Endothelial cell of umbilical vein (primary cell): ENCODE results near the gene NBEAL1. TPM values are rescaled to one million over a fixed set of nuclear protein-coding genes. Genes with fewer than 3 reads are reported as not detected.

Experiments used
- BruUV-seq: library from RNA; stranded (reverse); fragments of 400-500 nt; replicated peaks from 2 replicates; lab custom pipeline; 2021; lab: Mats Ljungman, UMichigan
- CTCF ChIA-PET: fragments of 300-600, 350-600 bp; sonication (Branson Sonifier 250); formaldehyde crosslinking; loops from one replicate; lab custom pipeline; 2021; ENCODE audit warnings: antibody characterized with exemption, inconsistent platforms; lab: Charles Lee
- POLR2A ChIA-PET: fragments of 300-600, 350-600 bp; sonication (Branson Sonifier 250); formaldehyde crosslinking; loops from one replicate; lab custom pipeline; 2021; ENCODE audit warnings: antibody characterized with exemption, inconsistent platforms; lab: Charles Lee
- DNase-seq: peaks from one replicate; pipeline ENCODE4 v3.0.0-alpha.2; 2011; ENCODE audit warnings: low read depth, low spot score
- FAIRE-seq: peaks from 2 replicates; lab custom pipeline; 2011; peaks lifted over from hg19 to GRCh38; lab: Jason Lieb, UNC
- H2AFZ ChIP-seq: 2 replicates; pipeline ENCODE4 v1.6.0; 2012; ENCODE audit warnings: low read depth, low read length, control low read depth, inconsistent platforms
- H3K27ac ChIP-seq: 2 replicates; pipeline ENCODE4 v1.5.1; 2011; ENCODE audit warnings: low read depth, mild to moderate bottlenecking, control low read depth, low read length, moderate library complexity; ENCODE audit not compliant: insufficient read depth
- H3K27me3 ChIP-seq, 2 experiments: 2 replicates each; pipeline versions ENCODE4 v1.6.0 to v1.6.1; 2011; ENCODE audit warnings: low read length in 2 of 2, mixed read lengths in 1 of 2; ENCODE audit not compliant: control insufficient read depth in 2 of 2, insufficient read depth in 2 of 2
- H3K36me3 ChIP-seq, 2 experiments: 2 replicates in 1 of 2; 3 replicates in 1 of 2; pipeline ENCODE4 v1.5.1; 2011; ENCODE audit warnings: low read length in 2 of 2, mild to moderate bottlenecking in 1 of 2, moderate library complexity in 1 of 2; ENCODE audit not compliant: control insufficient read depth in 2 of 2, insufficient read depth in 2 of 2; ENCODE audit errors: extremely low read depth in 1 of 2
- H3K4me1 ChIP-seq: 3 replicates; pipeline ENCODE4 v1.5.1; 2011; ENCODE audit warnings: mild to moderate bottlenecking, low read length; ENCODE audit not compliant: control insufficient read depth, insufficient read depth; ENCODE audit errors: extremely low read depth
- H3K4me2 ChIP-seq: 2 replicates; pipeline ENCODE4 v1.6.1; 2011; ENCODE audit warnings: low read length, control low read depth, mixed read lengths; ENCODE audit not compliant: insufficient read depth
- H3K4me3 ChIP-seq, 3 experiments: fragments of 200-600 bp in 1 of 3; sonication (generic), shearing (Covaris generic) in 1 of 3; replicated peaks in 1 of 3; 2 replicates each; pipeline ENCODE4 v1.5.1; 2011 to 2016; ENCODE audit warnings: control low read depth in 3 of 3, low read length in 3 of 3, mild to moderate bottlenecking in 2 of 3, inconsistent platforms in 1 of 3, low read depth in 1 of 3, moderate library complexity in 1 of 3; ENCODE audit not compliant: insufficient read depth in 1 of 3
- H3K79me2 ChIP-seq: 2 replicates; pipeline ENCODE4 v1.6.0; 2012; ENCODE audit warnings: low read length, inconsistent platforms; ENCODE audit not compliant: control insufficient read depth, insufficient read depth
- H3K9ac ChIP-seq: replicated peaks from 2 replicates; pipeline ENCODE3; 2011; ENCODE audit warnings: low read length, control low read depth; ENCODE audit not compliant: insufficient read depth; ENCODE audit errors: extremely low read depth
- H3K9me1 ChIP-seq: replicated peaks from 3 replicates; pipeline ENCODE4 v1.6.0; 2011; ENCODE audit warnings: mild to moderate bottlenecking, low read length; ENCODE audit not compliant: control insufficient read depth, insufficient read depth; ENCODE audit errors: extremely low read depth
- H3K9me3 ChIP-seq: replicated peaks from 2 replicates; pipeline ENCODE4 v1.5.1; 2012; ENCODE audit warnings: low read length, inconsistent platforms; ENCODE audit not compliant: control insufficient read depth, insufficient read depth
- H4K20me1 ChIP-seq: replicated peaks from 2 replicates; pipeline ENCODE3; 2011; ENCODE audit warnings: mild to moderate bottlenecking, low read length; ENCODE audit not compliant: control insufficient read depth, insufficient read depth; ENCODE audit errors: extremely low read depth
- EZH2 ChIP-seq: IDR thresholded peaks from 2 replicates; pipeline ENCODE4 v1.6.1; 2012; ENCODE audit warnings: borderline replicate concordance, low read depth, mild to moderate bottlenecking, moderate library complexity, low read length, inconsistent platforms; ENCODE audit not compliant: severe bottlenecking
- FOS ChIP-seq: IDR thresholded peaks from 2 replicates; pipeline ENCODE4 v1.6.1; 2011; ENCODE audit warnings: mild to moderate bottlenecking, low read length, moderate library complexity, borderline replicate concordance; ENCODE audit not compliant: insufficient read depth
- JUN ChIP-seq: IDR thresholded peaks from 2 replicates; pipeline ENCODE4 v1.6.1; 2011; ENCODE audit warnings: borderline replicate concordance, low read depth; ENCODE audit not compliant: insufficient read length, insufficient read depth
- POLR2AphosphoS5 ChIP-seq: IDR thresholded peaks from 2 replicates; pipeline ENCODE4 v1.6.1; 2012; ENCODE audit warnings: low read depth, mild to moderate bottlenecking, control low read depth, low read length, moderate library complexity; ENCODE audit not compliant: insufficient read depth
- dilution Hi-C: fragments of 300-500 bp; cut with MboI; formaldehyde crosslinking; loops from one replicate; pipeline ENCODE4 v1.15.0; 2019; ENCODE audit warnings: low sequenced_read_pairs; ENCODE audit not compliant: extremely low pct_ligation_motif_present
- intact Hi-C: fragments of 100-400 bp; cut with micrococcal nuclease; formaldehyde crosslinking; loops from one replicate; pipeline ENCODE4 v1.10.0; 2022
- polyA plus RNA-seq, 4 experiments: library from polyadenylated mRNA; depleted of rRNA in 3 of 4; stranded (reverse) in 3 of 4; unstranded in 1 of 4; fragments of >200 nt; gene quantifications; 2 replicates each; pipeline versions ENCODE4 v1.2.1 to v1.2.3, GENCODE V29; 2011 to 2012; ENCODE audit warnings: missing spikeins in 1 of 4
- total RNA-seq: library from RNA; stranded (reverse); gene quantifications from 2 replicates; pipeline ENCODE4 v1.2.3, GENCODE V29; 2021
- TF ChIP-seq, protein P1 (sequence below): IDR thresholded peaks from 2 replicates; pipeline ENCODE4 v1.6.1; 2011; ENCODE audit not compliant: insufficient read depth, insufficient read length
- TF ChIP-seq, protein P2 (sequence below), 2 donors: IDR thresholded peaks; 1 replicate in 1 of 2; 2 replicates in 1 of 2; pipeline ENCODE4 v1.5.1; 2011; ENCODE audit warnings: low read length in 2 of 2, mild to moderate bottlenecking in 2 of 2, moderate library complexity in 2 of 2, control low read depth in 1 of 2, inconsistent platforms in 1 of 2, low read depth in 1 of 2; ENCODE audit not compliant: insufficient read depth in 1 of 2; ENCODE audit errors: extremely low read depth in 1 of 2

Gene NBEAL1
- total and polyA plus RNA-seq, 2 donors (not counting 3 experiments of a cell fraction or from before 2014, with no cell fraction given), result 2.1 to 23.3 TPM

DNA sequence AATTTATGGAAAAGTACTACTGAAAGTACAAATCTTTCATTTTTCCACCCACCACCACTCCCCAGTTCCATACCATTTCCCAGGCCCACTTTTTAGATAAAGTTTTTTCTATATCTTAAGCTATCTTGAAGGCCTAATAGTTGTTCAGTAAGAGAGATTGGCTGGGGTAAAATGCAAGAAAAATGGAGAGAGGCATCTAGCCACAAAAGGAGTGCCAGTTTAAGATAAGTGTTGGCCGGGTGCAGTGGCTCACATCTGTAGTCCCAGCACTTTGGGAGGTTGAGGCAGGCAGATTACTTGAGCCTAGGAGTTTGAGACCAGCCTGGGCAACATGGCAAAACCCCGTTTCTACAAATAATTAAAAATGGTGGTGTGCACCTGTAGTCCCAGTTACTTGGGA is 28.6 kb downstream of the NBEAL1 start:
- H4K20me1 ChIP-seq, result no peaks in the 10 kb centered on the region
- no peaks in the 10 kb centered on the region for H3K79me2 ChIP-seq
- dilution Hi-C loops, result no loop called here
- H3K4me1 ChIP-seq, result no peaks in the 10 kb centered on the region
- no TSS peak for BruUV-seq
- H3K9me1 ChIP-seq, result no peaks in the 10 kb centered on the region
- peaks cover 0 to 2% of the 10 kb centered on the region in 2 experiments for H3K36me3 ChIP-seq
- H3K27me3 ChIP-seq, result no peaks in the 10 kb centered on the region
- FAIRE-seq (no peak), DNase-seq (no peak)
- H3K9ac ChIP-seq, result no peak overlapping the region
- no peak overlapping the region for H3K27ac ChIP-seq
- H3K4me3 ChIP-seq, result no peak overlapping the region
- TF ChIP-seq POLR2AphosphoS5 (no peak), EZH2 (no peak), FOS (no peak), JUN (no peak)
- TF ChIP-seq, protein P1, sequence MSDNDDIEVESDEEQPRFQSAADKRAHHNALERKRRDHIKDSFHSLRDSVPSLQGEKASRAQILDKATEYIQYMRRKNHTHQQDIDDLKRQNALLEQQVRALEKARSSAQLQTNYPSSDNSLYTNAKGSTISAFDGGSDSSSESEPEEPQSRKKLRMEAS, result no peak
- TF ChIP-seq, protein P2, sequence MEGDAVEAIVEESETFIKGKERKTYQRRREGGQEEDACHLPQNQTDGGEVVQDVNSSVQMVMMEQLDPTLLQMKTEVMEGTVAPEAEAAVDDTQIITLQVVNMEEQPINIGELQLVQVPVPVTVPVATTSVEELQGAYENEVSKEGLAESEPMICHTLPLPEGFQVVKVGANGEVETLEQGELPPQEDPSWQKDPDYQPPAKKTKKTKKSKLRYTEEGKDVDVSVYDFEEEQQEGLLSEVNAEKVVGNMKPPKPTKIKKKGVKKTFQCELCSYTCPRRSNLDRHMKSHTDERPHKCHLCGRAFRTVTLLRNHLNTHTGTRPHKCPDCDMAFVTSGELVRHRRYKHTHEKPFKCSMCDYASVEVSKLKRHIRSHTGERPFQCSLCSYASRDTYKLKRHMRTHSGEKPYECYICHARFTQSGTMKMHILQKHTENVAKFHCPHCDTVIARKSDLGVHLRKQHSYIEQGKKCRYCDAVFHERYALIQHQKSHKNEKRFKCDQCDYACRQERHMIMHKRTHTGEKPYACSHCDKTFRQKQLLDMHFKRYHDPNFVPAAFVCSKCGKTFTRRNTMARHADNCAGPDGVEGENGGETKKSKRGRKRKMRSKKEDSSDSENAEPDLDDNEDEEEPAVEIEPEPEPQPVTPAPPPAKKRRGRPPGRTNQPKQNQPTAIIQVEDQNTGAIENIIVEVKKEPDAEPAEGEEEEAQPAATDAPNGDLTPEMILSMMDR (IDR thresholded peaks at IDR 0.05; ENCODE audit: extremely low read depth in 1 of 2, insufficient read depth in 1 of 2, low read depth in 1 of 2, low read length in 2 of 2), result no peak
- intact Hi-C loops, result no loop called here
- no peak overlapping the region for H3K4me2 ChIP-seq
- POLR2A ChIA-PET, result no interaction called here
- no peaks in the 10 kb centered on the region for H3K9me3 ChIP-seq
- CTCF ChIA-PET, result no interaction called here
- H2AFZ ChIP-seq, result no peak overlapping the region
